ENCODE results near the gene IL1RAPL2.

DNA sequence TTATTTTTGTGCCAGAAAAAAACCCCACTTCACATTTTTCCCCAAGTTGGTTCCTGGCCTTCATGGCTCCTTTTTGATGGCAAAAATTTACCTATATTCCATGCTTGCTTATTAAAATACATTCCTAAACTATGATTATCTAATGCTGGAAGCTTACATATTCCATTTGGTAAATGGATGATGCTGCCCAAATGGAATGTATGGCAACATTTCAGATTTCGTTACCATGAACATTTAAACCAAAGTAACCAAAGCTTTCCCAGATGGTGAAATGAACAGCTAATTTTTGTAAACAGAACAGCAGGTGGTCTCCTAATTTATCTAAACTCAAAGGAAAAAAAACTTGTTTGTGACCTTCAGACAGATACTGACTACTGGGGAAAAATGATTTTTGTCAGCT, 765.2 kb downstream of the IL1RAPL2 start:
- TF ChIP-seq REST (IDR thresholded peaks at IDR 0.05; ENCODE audit: low read depth, low read length) (no peak), MXI1 (IDR thresholded peaks at IDR 0.05; ENCODE audit: low read depth, low read length) (no peak), SMC3 (IDR thresholded peaks at IDR 0.05; ENCODE audit: borderline replicate concordance, low read length) (no peak)
